K562 (cell line): ENCODE data around the gene NELFE. TPM values are rescaled to one million over a fixed set of nuclear protein-coding genes. Genes with fewer than 3 reads are reported as not detected.

Experiments used
- ATAC-seq: fragments of 200-7000 bp; cut with Tn5 transposase; 3 replicates; pipeline ENCODE4 v1.9.1; 2020; ENCODE audit warnings: moderate library complexity
- BruUV-seq: library from RNA; stranded (reverse); fragments of 400-500 nt; replicated peaks from 2 replicates; lab custom pipeline; 2021; lab: Mats Ljungman, UMichigan
- CTCF ChIA-PET: fragments of 300-600 bp; formaldehyde crosslinking; extraction: SDS; loops from one replicate; lab custom pipeline; 2021; ENCODE audit warnings: low intra/inter-chr PET ratio; lab: Yijun Ruan, JAX
- POLR2A ChIA-PET: fragments of 300-600, 350-650 bp; sonication (Branson Sonifier 250); formaldehyde crosslinking; extraction: SDS; loops from one replicate; lab custom pipeline; 2021; ENCODE audit warnings: antibody characterized with exemption, inconsistent platforms; lab: Yijun Ruan, JAX
- DNase-seq, 4 experiments: peaks; one replicate each; pipeline versions ENCODE4 v3.0.0 to v3.0.0-alpha.2; 2011 to 2018; ENCODE audit warnings: low spot score in 3 of 4, mixed read lengths in 3 of 4; ENCODE audit errors: extremely low read depth in 1 of 4
- FAIRE-seq: peaks from 2 replicates; lab custom pipeline; 2011; peaks lifted over from hg19 to GRCh38; lab: Jason Lieb, UNC
- H2AFZ ChIP-seq: 2 replicates; pipeline ENCODE4 v1.6.0; 2011; ENCODE audit warnings: low read depth, low read length, control low read depth, inconsistent platforms
- H3K27ac ChIP-seq: fragments of 200-600 bp; 3 replicates; pipeline ENCODE4 v1.8.0; 2011; ENCODE audit warnings: low read depth, mild to moderate bottlenecking, control low read depth, inconsistent platforms, low read length, moderate library complexity, mixed read lengths; ENCODE audit errors: extremely low read depth
- H3K27me3 ChIP-seq, 2 experiments: fragments of 300-600 bp in 1 of 2; 2 replicates in 1 of 2; 3 replicates in 1 of 2; pipeline versions ENCODE4 v1.6.0 to v1.8.0; 2011; ENCODE audit warnings: inconsistent platforms in 2 of 2, low read length in 2 of 2, mild to moderate bottlenecking in 1 of 2, mixed read lengths in 1 of 2, moderate library complexity in 1 of 2; ENCODE audit not compliant: control insufficient read depth in 2 of 2, insufficient read depth in 2 of 2
- H3K36me3 ChIP-seq: fragments of 300-600 bp; 3 replicates; pipeline ENCODE4 v1.8.0; 2011; ENCODE audit warnings: mild to moderate bottlenecking, low read length, inconsistent platforms; ENCODE audit not compliant: control insufficient read depth, insufficient read depth
- H3K4me1 ChIP-seq, 2 experiments: fragments of 200-600 bp in 1 of 2; replicated peaks in 1 of 2; 2 replicates in 1 of 2; 3 replicates in 1 of 2; pipeline versions ENCODE4 v1.5.1 to v1.8.0; 2011; ENCODE audit warnings: inconsistent platforms in 2 of 2, low read length in 2 of 2, mild to moderate bottlenecking in 1 of 2, mixed read lengths in 1 of 2, moderate library complexity in 1 of 2; ENCODE audit not compliant: control insufficient read depth in 2 of 2, insufficient read depth in 2 of 2
- H3K4me2 ChIP-seq: 2 replicates; pipeline ENCODE4 v1.6.1; 2011; ENCODE audit warnings: low read length, control low read depth, inconsistent platforms, mixed read lengths; ENCODE audit not compliant: insufficient read depth
- H3K4me3 ChIP-seq: fragments of 200-600 bp; sonication (generic), shearing (Covaris generic); 2 replicates; pipeline ENCODE4 v1.5.1; 2016; ENCODE audit warnings: control low read depth, inconsistent platforms
- H3K79me2 ChIP-seq: fragments of 200-600 bp; 3 replicates; pipeline ENCODE4 v1.8.0; 2011; ENCODE audit warnings: low read length, inconsistent platforms; ENCODE audit not compliant: control insufficient read depth, insufficient read depth
- H3K9ac ChIP-seq, 2 experiments: 2 replicates each; pipeline versions ENCODE4 v1.6.0 to v1.6.1; 2011; ENCODE audit warnings: low read depth in 2 of 2, low read length in 2 of 2, control low read depth in 1 of 2, inconsistent platforms in 1 of 2, mild to moderate bottlenecking in 1 of 2, mixed read lengths in 1 of 2; ENCODE audit not compliant: insufficient read depth in 1 of 2
- H3K9me1 ChIP-seq: one replicate; pipeline ENCODE4 v1.6.0; 2011; ENCODE audit warnings: inconsistent platforms, mild to moderate bottlenecking, low read length, moderate library complexity; ENCODE audit not compliant: control insufficient read depth, insufficient read depth
- H3K9me3 ChIP-seq: replicated peaks from 2 replicates; pipeline ENCODE4 v1.5.1; 2011; ENCODE audit warnings: low read depth, low read length, inconsistent platforms; ENCODE audit not compliant: control insufficient read depth, insufficient read depth
- H4K20me1 ChIP-seq: replicated peaks from 2 replicates; pipeline ENCODE4 v1.6.1; 2011; ENCODE audit warnings: low read length, inconsistent platforms, mixed read lengths; ENCODE audit not compliant: control insufficient read depth, insufficient read depth
- DMBX1 ChIP-seq: fragments of 250-450 bp; sonication (Bioruptor Pico); IDR thresholded peaks from 2 replicates; pipeline ENCODE4 v1.8.0; 2022; ENCODE audit warnings: inconsistent platforms, mild to moderate bottlenecking, moderate library complexity, borderline replicate concordance
- PURB ChIP-seq: sonication (generic); formaldehyde crosslinking; IDR thresholded peaks from 2 replicates; pipeline ENCODE4 v1.9.0; 2021; ENCODE audit warnings: low read depth, mild to moderate bottlenecking, missing genetic modification reagents
- RFX5 ChIP-seq: IDR thresholded peaks from 2 replicates; pipeline ENCODE4 v1.6.1; 2011; ENCODE audit warnings: low read depth, mild to moderate bottlenecking, improper control_type of control experiment, low read length
- SMAD4 ChIP-seq: fragments of 250-450 bp; sonication (Bioruptor Pico); conservative IDR thresholded peaks from 2 replicates; pipeline ENCODE4 v1.8.0; 2021; ENCODE audit warnings: inconsistent platforms, mild to moderate bottlenecking, moderate library complexity
- SP1 ChIP-seq: sonication (generic); formaldehyde crosslinking; IDR thresholded peaks from 2 replicates; pipeline ENCODE4 v1.8.1; 2022; ENCODE audit warnings: mild to moderate bottlenecking, missing genetic modification reagents
- SRF ChIP-seq, 2 experiments: fragments of 250-450, 450-650 bp in 1 of 2; sonication (Bioruptor Pico) in 1 of 2; sonication (generic) in 1 of 2; formaldehyde crosslinking; IDR thresholded peaks; 2 replicates each; pipeline versions ENCODE4 v1.5.0 to v1.5.1; 2020 to 2022; ENCODE audit warnings: mild to moderate bottlenecking in 1 of 2, missing genetic modification reagents in 1 of 2
- STAG1 ChIP-seq: sonication (generic); formaldehyde crosslinking; IDR thresholded peaks from 2 replicates; pipeline ENCODE4 v1.5.0; 2020; ENCODE audit warnings: missing genetic modification reagents, borderline replicate concordance
- ZC3H4 ChIP-seq: sonication (generic); formaldehyde crosslinking; IDR thresholded peaks from 2 replicates; pipeline ENCODE4 v1.9.0; 2021; ENCODE audit warnings: missing genetic modification reagents, borderline replicate concordance
- ZFPM2 ChIP-seq: fragments of 250-450 bp; sonication (Bioruptor Pico); IDR thresholded peaks from 2 replicates; pipeline ENCODE4 v1.5.1; 2022; ENCODE audit warnings: mild to moderate bottlenecking
- WGBS: fragments of 100-300 bp; shearing (Covaris generic); methylation state at CpG from one replicate; pipeline ENCODE4 v1.1.6; 2016; ENCODE audit warnings: low coverage, mixed read lengths; ENCODE audit not compliant: insufficient coverage; ENCODE audit errors: missing lambda C conversion rate; 5-methylcytosine and 5-hydroxymethylcytosine counted together
- in situ Hi-C: fragments of 300-500 bp; cut with MboI; formaldehyde crosslinking; loops from 4 replicates; pipeline ENCODE4 v1.15.0; 2018; ENCODE audit warnings: inconsistent platforms, mixed read lengths
- intact Hi-C: fragments of 100-400 bp; cut with micrococcal nuclease; formaldehyde crosslinking; loops from 2 replicates; pipeline ENCODE4 v1.14.2; 2022
- polyA plus RNA-seq, 8 experiments: library from polyadenylated mRNA; depleted of rRNA in 4 of 8; stranded (reverse) in 5 of 8; unstranded in 3 of 8; fragments of >200 nt; fragmentation: Nextera tagmentation in 2 of 8; fragmentation: Illumina TruSeq in 1 of 8; extraction: Ambion mirVana in 2 of 8; extraction: Trizol in 1 of 8; gene quantifications; 2 replicates each; pipeline versions ENCODE4 v1.2.1 to v1.2.3, GENCODE V29; 2011 to 2014; ENCODE audit warnings: inconsistent platforms in 1 of 8, missing spikeins in 1 of 8
- total RNA-seq, 7 experiments: library from RNA; depleted of rRNA in 6 of 7; stranded (reverse); fragments of >200 nt in 6 of 7; fragmentation: Illumina TruSeq in 2 of 7; extraction: Trizol in 2 of 7; gene quantifications; 2 replicates each; pipeline versions ENCODE4 v1.2.1 to v1.2.3, GENCODE V29; 2011 to 2021; ENCODE audit warnings: low replicate concordance in 1 of 7
- TF ChIP-seq, protein P1 (sequence below): IDR thresholded peaks from 2 replicates; pipeline ENCODE4 v1.6.1; 2016; ENCODE audit warnings: missing genetic modification characterization, missing compliant biosample characterization

The NELFE gene
- total and polyA plus RNA-seq, 9 of the 15 experiments (the other 6 are each of a cell fraction or from before 2014, with no cell fraction given): 15.2 to 157 (median 91.5) TPM

DNA sequence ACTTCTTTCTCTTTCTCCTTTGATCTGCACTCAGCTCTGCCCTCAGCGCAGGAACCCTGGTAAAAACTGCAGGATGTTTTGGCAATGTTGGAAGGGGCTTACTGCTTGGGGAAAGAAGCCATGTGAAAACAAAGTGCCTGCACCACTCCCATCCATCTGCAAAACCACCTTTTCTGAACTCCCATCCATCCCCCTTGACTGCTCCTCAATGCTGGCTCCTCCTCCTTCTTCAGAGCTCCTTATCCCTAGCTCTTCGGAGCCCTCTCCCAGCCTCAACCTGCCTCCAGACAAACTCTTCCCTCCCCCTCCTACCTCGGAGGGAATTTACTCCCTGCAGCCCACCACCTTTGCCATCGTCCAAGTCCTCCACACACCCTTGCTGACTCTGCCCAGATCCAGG, 52.6 kb downstream of the NELFE start:
- peaks cover 23 to 39% of the 10 kb centered on the region in 2 experiments for H3K4me1 ChIP-seq

More for the DNA sequence above, 52.6 kb downstream of the NELFE start:
- no peak for ATAC-seq
- TF ChIP-seq RFX5 (no peak), DMBX1 (CRISPR knock-in tag) (no peak), ZC3H4 (CRISPR knock-in tag) (no peak), PURB (CRISPR knock-in tag) (no peak), SP1 (no peak), STAG1 (CRISPR knock-in tag) (no peak), ZFPM2 (CRISPR knock-in tag) (no peak), SRF (CRISPR knock-in tag; IDR thresholded peaks at IDR 0.05) (no peak), SMAD4 (CRISPR knock-in tag) (no peak)
- TF ChIP-seq, protein P1, sequence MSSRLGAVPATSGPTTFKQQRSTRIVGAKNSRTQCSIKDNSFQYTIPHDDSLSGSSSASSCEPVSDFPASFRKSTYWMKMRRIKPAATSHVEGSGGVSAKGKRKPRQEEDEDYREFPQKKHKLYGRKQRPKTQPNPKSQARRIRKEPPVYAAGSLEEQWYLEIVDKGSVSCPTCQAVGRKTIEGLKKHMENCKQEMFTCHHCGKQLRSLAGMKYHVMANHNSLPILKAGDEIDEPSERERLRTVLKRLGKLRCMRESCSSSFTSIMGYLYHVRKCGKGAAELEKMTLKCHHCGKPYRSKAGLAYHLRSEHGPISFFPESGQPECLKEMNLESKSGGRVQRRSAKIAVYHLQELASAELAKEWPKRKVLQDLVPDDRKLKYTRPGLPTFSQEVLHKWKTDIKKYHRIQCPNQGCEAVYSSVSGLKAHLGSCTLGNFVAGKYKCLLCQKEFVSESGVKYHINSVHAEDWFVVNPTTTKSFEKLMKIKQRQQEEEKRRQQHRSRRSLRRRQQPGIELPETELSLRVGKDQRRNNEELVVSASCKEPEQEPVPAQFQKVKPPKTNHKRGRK: no peak
- BruUV-seq: no TSS peak
- Histone ChIP-seq H3K4me3 (no peak overlapping the region), H4K20me1 (no peaks in the 10 kb centered on the region), H3K79me2 (peaks cover 3% of the 10 kb centered on the region), H3K36me3 (no peaks in the 10 kb centered on the region), H3K27ac (no peak overlapping the region), H3K4me2 (no peak overlapping the region), H3K9ac (peak overlapping the region in 1 of 2 experiments; percentile 76; a peak in 1 of 4 replicates), H3K27me3 (no peaks in the 10 kb centered on the region), H2AFZ (peak overlapping the region; percentile 34; the same call in 1 of the 2 replicates), H3K9me3 (no peaks in the 10 kb centered on the region), H3K9me1 (no peaks in the 10 kb centered on the region)
- DNase-seq: no peak
- CTCF ChIA-PET: no interaction called here
- WGBS: 36% methylated on average over 4 of the region's 4 CpGs
- in situ Hi-C loops (no loop called here), intact Hi-C loops (loop anchor here (10.0 kb wide), 1 partner anchor 289 kb away; the partner anchor contains the start of genes GPSM3 and PBX2)
- FAIRE-seq: no peak
- POLR2A ChIA-PET: interaction anchor here (0.6 to 1.4 kb wide), 4 partner anchors 12 to 242 kb away, joined by 3 to 7 read pairs (median 4); partner anchors contain the start of genes HSPA1A and HSPA1L
